Osteoblast (primary cell): ENCODE data around the gene ZFYVE9. TPM values are rescaled to one million over a fixed set of nuclear protein-coding genes. Genes with fewer than 3 reads are reported as not detected.

Experiments
- DNase-seq: peaks from one replicate; pipeline ENCODE4 v3.0.0; 2011; ENCODE audit warnings: low spot score, mixed read lengths; ENCODE audit not compliant: insufficient read length; ENCODE audit errors: missing footprints
- H2AFZ ChIP-seq: 2 replicates; pipeline ENCODE4 v1.6.0; 2011; ENCODE audit warnings: mild to moderate bottlenecking, low read length
- H3K27ac ChIP-seq: 2 replicates; pipeline ENCODE4 v1.5.1; 2011; ENCODE audit warnings: mild to moderate bottlenecking, low read depth, low read length, moderate library complexity
- H3K27me3 ChIP-seq: 2 replicates; pipeline ENCODE4 v1.6.0; 2012; ENCODE audit warnings: mild to moderate bottlenecking, control low read depth, inconsistent platforms, low read length, moderate library complexity; ENCODE audit not compliant: insufficient read depth
- H3K36me3 ChIP-seq: 2 replicates; pipeline ENCODE4 v1.5.1; 2011; ENCODE audit warnings: mild to moderate bottlenecking, low read length, control low read depth, moderate library complexity; ENCODE audit not compliant: insufficient read depth
- H3K4me1 ChIP-seq: 2 replicates; pipeline ENCODE4 v1.5.1; 2011; ENCODE audit warnings: mild to moderate bottlenecking, low read length, control low read depth, moderate library complexity; ENCODE audit not compliant: insufficient read depth
- H3K4me2 ChIP-seq: 2 replicates; pipeline ENCODE4 v1.6.0; 2011; ENCODE audit warnings: mild to moderate bottlenecking, low read length; ENCODE audit not compliant: insufficient read depth
- H3K4me3 ChIP-seq: fragments of 200-600 bp; sonication (generic); 3 replicates; pipeline ENCODE4 v1.5.1; 2012; ENCODE audit warnings: mild to moderate bottlenecking, low read length, inconsistent platforms; ENCODE audit not compliant: insufficient read depth
- H3K79me2 ChIP-seq: 2 replicates; pipeline ENCODE4 v1.6.0; 2012; ENCODE audit warnings: mild to moderate bottlenecking, low read length, control low read depth, inconsistent platforms; ENCODE audit not compliant: insufficient read depth
- H3K9me3 ChIP-seq: 2 replicates; pipeline ENCODE4 v1.5.1; 2011; ENCODE audit warnings: low read depth, low read length, control low read depth
- H4K20me1 ChIP-seq: 2 replicates; pipeline ENCODE4 v1.6.0; 2012; ENCODE audit warnings: mild to moderate bottlenecking, low read length, control low read depth; ENCODE audit not compliant: insufficient read depth
- total RNA-seq: library from RNA; depleted of rRNA; stranded (reverse); fragments of >200 nt; gene quantifications from 2 replicates; pipeline ENCODE4 v1.2.3, GENCODE V29; 2012
- TF ChIP-seq, protein P1 (sequence below): IDR thresholded peaks from 2 replicates; pipeline ENCODE4 v1.5.1; 2011; ENCODE audit warnings: mild to moderate bottlenecking, low read depth, low read length, moderate library complexity; ENCODE audit errors: extremely low read depth

ZFYVE9 gene
- total RNA-seq, 1 donor, result 38.0 TPM

DNA sequence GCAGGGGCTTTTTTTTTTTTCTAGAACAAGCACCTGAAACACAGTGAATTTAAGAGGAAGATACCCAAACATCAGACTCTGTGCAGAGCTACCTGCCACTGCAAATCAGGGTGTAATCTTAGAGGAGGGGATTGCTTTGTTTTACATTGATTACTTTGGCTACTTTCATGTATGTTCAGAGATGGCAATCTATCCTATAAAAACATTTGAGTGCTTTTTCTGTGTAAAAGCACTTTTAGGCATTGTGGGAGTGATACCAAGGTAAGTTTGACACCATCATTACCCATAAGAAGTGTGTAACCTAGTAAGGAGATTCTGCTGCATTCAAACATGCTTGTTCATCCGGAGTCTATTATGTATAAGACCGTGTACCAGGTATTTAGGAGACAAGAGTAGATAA is 50.1 kb downstream of the ZFYVE9 start:
- Histone ChIP-seq H3K4me3 (no peak overlapping the region), H3K4me2 (no peak overlapping the region), H3K9me3 (no peaks in the 10 kb centered on the region), H3K4me1 (peaks cover 6% of the 10 kb centered on the region), H4K20me1 (no peaks in the 10 kb centered on the region), H3K79me2 (peaks cover 6% of the 10 kb centered on the region), H3K36me3 (no peaks in the 10 kb centered on the region), H3K27ac (no peak overlapping the region), H3K27me3 (no peaks in the 10 kb centered on the region), H2AFZ (no peak overlapping the region)
- TF ChIP-seq, protein P1, sequence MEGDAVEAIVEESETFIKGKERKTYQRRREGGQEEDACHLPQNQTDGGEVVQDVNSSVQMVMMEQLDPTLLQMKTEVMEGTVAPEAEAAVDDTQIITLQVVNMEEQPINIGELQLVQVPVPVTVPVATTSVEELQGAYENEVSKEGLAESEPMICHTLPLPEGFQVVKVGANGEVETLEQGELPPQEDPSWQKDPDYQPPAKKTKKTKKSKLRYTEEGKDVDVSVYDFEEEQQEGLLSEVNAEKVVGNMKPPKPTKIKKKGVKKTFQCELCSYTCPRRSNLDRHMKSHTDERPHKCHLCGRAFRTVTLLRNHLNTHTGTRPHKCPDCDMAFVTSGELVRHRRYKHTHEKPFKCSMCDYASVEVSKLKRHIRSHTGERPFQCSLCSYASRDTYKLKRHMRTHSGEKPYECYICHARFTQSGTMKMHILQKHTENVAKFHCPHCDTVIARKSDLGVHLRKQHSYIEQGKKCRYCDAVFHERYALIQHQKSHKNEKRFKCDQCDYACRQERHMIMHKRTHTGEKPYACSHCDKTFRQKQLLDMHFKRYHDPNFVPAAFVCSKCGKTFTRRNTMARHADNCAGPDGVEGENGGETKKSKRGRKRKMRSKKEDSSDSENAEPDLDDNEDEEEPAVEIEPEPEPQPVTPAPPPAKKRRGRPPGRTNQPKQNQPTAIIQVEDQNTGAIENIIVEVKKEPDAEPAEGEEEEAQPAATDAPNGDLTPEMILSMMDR, result no peak
- DNase-seq, result no peak

DNA sequence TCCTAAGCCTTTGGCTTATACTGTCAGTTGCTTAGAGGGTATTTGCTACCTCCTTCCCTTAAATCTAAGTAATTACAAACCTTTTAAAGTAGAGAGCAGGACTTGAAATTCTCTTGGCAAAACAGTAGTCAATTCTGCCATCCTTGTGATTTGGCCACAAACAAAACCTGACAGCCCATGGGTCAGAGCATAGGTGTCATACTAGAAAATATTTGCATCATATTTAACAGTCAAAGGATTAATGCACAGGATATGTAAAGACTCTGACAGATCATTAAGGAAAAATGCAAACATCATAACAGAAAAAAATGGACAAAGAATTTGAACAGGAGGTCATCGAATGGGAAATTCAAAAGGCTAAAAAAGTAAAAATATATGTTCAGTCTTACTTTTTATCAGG is 50.5 kb downstream of the ZFYVE9 start:
- TF ChIP-seq, protein P1, result no peak
- Histone ChIP-seq H3K36me3 (no peaks in the 10 kb centered on the region), H3K9me3 (no peaks in the 10 kb centered on the region), H3K4me3 (no peak overlapping the region), H4K20me1 (no peaks in the 10 kb centered on the region), H3K27ac (no peak overlapping the region), H3K4me2 (no peak overlapping the region), H2AFZ (no peak overlapping the region), H3K79me2 (peaks cover 6% of the 10 kb centered on the region), H3K27me3 (no peaks in the 10 kb centered on the region), H3K4me1 (peaks cover 6% of the 10 kb centered on the region)
- no peak for DNase-seq

DNA sequence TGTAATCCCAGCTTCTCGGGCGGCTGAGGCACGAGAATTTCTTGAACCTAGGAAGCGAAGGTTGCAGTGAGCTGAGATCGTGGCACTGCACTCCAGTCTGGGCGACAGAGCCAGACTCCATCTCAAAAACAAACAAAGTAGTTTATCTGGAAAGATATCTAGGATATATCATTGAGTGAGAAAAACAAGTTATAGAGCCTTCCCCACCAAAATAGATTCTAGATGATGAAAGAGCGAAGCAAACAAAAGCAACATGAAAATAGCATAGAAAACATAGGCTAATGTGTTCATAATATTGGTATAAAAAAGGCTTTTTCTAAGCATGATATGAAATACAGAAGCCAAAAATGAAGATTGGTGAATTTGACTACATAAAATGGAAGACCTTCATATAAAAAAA is 52.1 kb downstream of the ZFYVE9 start:
- DNase-seq, result no peak
- no peaks in the 10 kb centered on the region for H3K27me3 ChIP-seq
- peaks cover 6% of the 10 kb centered on the region for H3K79me2 ChIP-seq
- H3K27ac ChIP-seq, result no peak overlapping the region
- no peaks in the 10 kb centered on the region for H4K20me1 ChIP-seq
- TF ChIP-seq, protein P1, result no peak
- H3K9me3 ChIP-seq, result no peaks in the 10 kb centered on the region
- no peak overlapping the region for H3K4me2 ChIP-seq
- peaks cover 6% of the 10 kb centered on the region for H3K4me1 ChIP-seq
- no peaks in the 10 kb centered on the region for H3K36me3 ChIP-seq
- H2AFZ ChIP-seq, result no peak overlapping the region
- H3K4me3 ChIP-seq, result no peak overlapping the region

DNA sequence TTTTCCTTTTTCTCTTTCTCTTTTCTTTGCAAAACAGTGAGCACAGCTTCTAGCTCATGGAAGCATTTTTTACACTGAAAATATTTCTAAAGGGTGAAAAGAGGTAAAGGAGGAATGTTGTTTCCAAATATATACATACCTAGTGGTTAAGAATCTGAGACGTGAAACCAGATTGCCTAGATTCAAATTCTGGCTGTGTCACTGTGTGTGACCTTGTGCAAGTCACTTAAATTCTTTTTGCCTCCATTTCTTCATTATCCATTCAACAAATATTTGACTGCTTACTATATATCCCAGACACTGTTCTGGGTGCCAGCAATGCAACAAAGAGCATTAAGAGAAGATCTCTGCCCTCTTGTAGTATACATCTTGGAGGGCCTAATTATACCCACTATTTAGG is 53.3 kb downstream of the ZFYVE9 start:
- H4K20me1 ChIP-seq, result no peaks in the 10 kb centered on the region
- no peaks in the 10 kb centered on the region for H3K36me3 ChIP-seq
- H3K4me1 ChIP-seq, result peaks cover 6% of the 10 kb centered on the region
- H3K4me3 ChIP-seq, result no peak overlapping the region
- peaks cover 3% of the 10 kb centered on the region for H3K79me2 ChIP-seq
- no peak for DNase-seq
- H3K9me3 ChIP-seq, result no peaks in the 10 kb centered on the region
- TF ChIP-seq, protein P1, result no peak
- H3K4me2 ChIP-seq, result no peak overlapping the region
- no peak overlapping the region for H2AFZ ChIP-seq
- no peak overlapping the region for H3K27ac ChIP-seq
- no peaks in the 10 kb centered on the region for H3K27me3 ChIP-seq
